Endothelial cell of umbilical vein (primary cell): Measurements from ENCODE around the gene RFX7. TPM values are rescaled to one million over a fixed set of nuclear protein-coding genes. Genes with fewer than 3 reads are reported as not detected.

Experiments
- BruUV-seq: library from RNA; stranded (reverse); fragments of 400-500 nt; replicated peaks from 2 replicates; lab custom pipeline; 2021; lab: Mats Ljungman, UMichigan
- CTCF ChIA-PET: fragments of 300-600, 350-600 bp; sonication (Branson Sonifier 250); formaldehyde crosslinking; loops from one replicate; lab custom pipeline; 2021; ENCODE audit warnings: antibody characterized with exemption, inconsistent platforms; lab: Charles Lee
- POLR2A ChIA-PET: fragments of 300-600, 350-600 bp; sonication (Branson Sonifier 250); formaldehyde crosslinking; loops from one replicate; lab custom pipeline; 2021; ENCODE audit warnings: antibody characterized with exemption, inconsistent platforms; lab: Charles Lee
- DNase-seq: peaks from one replicate; pipeline ENCODE4 v3.0.0-alpha.2; 2011; ENCODE audit warnings: low read depth, low spot score
- FAIRE-seq: peaks from 2 replicates; lab custom pipeline; 2011; peaks lifted over from hg19 to GRCh38; lab: Jason Lieb, UNC
- H2AFZ ChIP-seq: 2 replicates; pipeline ENCODE4 v1.6.0; 2012; ENCODE audit warnings: low read depth, low read length, control low read depth, inconsistent platforms
- H3K27ac ChIP-seq: 2 replicates; pipeline ENCODE4 v1.5.1; 2011; ENCODE audit warnings: low read depth, mild to moderate bottlenecking, control low read depth, low read length, moderate library complexity; ENCODE audit not compliant: insufficient read depth
- H3K27me3 ChIP-seq, 2 experiments: 2 replicates each; pipeline versions ENCODE4 v1.6.0 to v1.6.1; 2011; ENCODE audit warnings: low read length in 2 of 2, mixed read lengths in 1 of 2; ENCODE audit not compliant: control insufficient read depth in 2 of 2, insufficient read depth in 2 of 2
- H3K36me3 ChIP-seq, 2 experiments: 2 replicates in 1 of 2; 3 replicates in 1 of 2; pipeline ENCODE4 v1.5.1; 2011; ENCODE audit warnings: low read length in 2 of 2, mild to moderate bottlenecking in 1 of 2, moderate library complexity in 1 of 2; ENCODE audit not compliant: control insufficient read depth in 2 of 2, insufficient read depth in 2 of 2; ENCODE audit errors: extremely low read depth in 1 of 2
- H3K4me1 ChIP-seq: 3 replicates; pipeline ENCODE4 v1.5.1; 2011; ENCODE audit warnings: mild to moderate bottlenecking, low read length; ENCODE audit not compliant: control insufficient read depth, insufficient read depth; ENCODE audit errors: extremely low read depth
- H3K4me2 ChIP-seq: 2 replicates; pipeline ENCODE4 v1.6.1; 2011; ENCODE audit warnings: low read length, control low read depth, mixed read lengths; ENCODE audit not compliant: insufficient read depth
- H3K4me3 ChIP-seq, 3 experiments: fragments of 200-600 bp in 1 of 3; sonication (generic), shearing (Covaris generic) in 1 of 3; replicated peaks in 1 of 3; 2 replicates each; pipeline ENCODE4 v1.5.1; 2011 to 2016; ENCODE audit warnings: control low read depth in 3 of 3, low read length in 3 of 3, mild to moderate bottlenecking in 2 of 3, inconsistent platforms in 1 of 3, low read depth in 1 of 3, moderate library complexity in 1 of 3; ENCODE audit not compliant: insufficient read depth in 1 of 3
- H3K79me2 ChIP-seq: 2 replicates; pipeline ENCODE4 v1.6.0; 2012; ENCODE audit warnings: low read length, inconsistent platforms; ENCODE audit not compliant: control insufficient read depth, insufficient read depth
- H3K9ac ChIP-seq: replicated peaks from 2 replicates; pipeline ENCODE3; 2011; ENCODE audit warnings: low read length, control low read depth; ENCODE audit not compliant: insufficient read depth; ENCODE audit errors: extremely low read depth
- H3K9me1 ChIP-seq: replicated peaks from 3 replicates; pipeline ENCODE4 v1.6.0; 2011; ENCODE audit warnings: mild to moderate bottlenecking, low read length; ENCODE audit not compliant: control insufficient read depth, insufficient read depth; ENCODE audit errors: extremely low read depth
- H3K9me3 ChIP-seq: replicated peaks from 2 replicates; pipeline ENCODE4 v1.5.1; 2012; ENCODE audit warnings: low read length, inconsistent platforms; ENCODE audit not compliant: control insufficient read depth, insufficient read depth
- H4K20me1 ChIP-seq: replicated peaks from 2 replicates; pipeline ENCODE3; 2011; ENCODE audit warnings: mild to moderate bottlenecking, low read length; ENCODE audit not compliant: control insufficient read depth, insufficient read depth; ENCODE audit errors: extremely low read depth
- CTCF ChIP-seq, 2 donors: IDR thresholded peaks; 1 replicate in 1 of 2; 2 replicates in 1 of 2; pipeline ENCODE4 v1.5.1; 2011; ENCODE audit warnings: low read length in 2 of 2, mild to moderate bottlenecking in 2 of 2, moderate library complexity in 2 of 2, control low read depth in 1 of 2, inconsistent platforms in 1 of 2, low read depth in 1 of 2; ENCODE audit not compliant: insufficient read depth in 1 of 2; ENCODE audit errors: extremely low read depth in 1 of 2
- EZH2 ChIP-seq: IDR thresholded peaks from 2 replicates; pipeline ENCODE4 v1.6.1; 2012; ENCODE audit warnings: borderline replicate concordance, low read depth, mild to moderate bottlenecking, moderate library complexity, low read length, inconsistent platforms; ENCODE audit not compliant: severe bottlenecking
- FOS ChIP-seq: IDR thresholded peaks from 2 replicates; pipeline ENCODE4 v1.6.1; 2011; ENCODE audit warnings: mild to moderate bottlenecking, low read length, moderate library complexity, borderline replicate concordance; ENCODE audit not compliant: insufficient read depth
- GATA2 ChIP-seq: IDR thresholded peaks from 2 replicates; pipeline ENCODE4 v1.7.0; 2011; ENCODE audit warnings: low read depth, mild to moderate bottlenecking, moderate library complexity, mixed read lengths, low read length; ENCODE audit not compliant: insufficient read length, insufficient read depth
- JUN ChIP-seq: IDR thresholded peaks from 2 replicates; pipeline ENCODE4 v1.6.1; 2011; ENCODE audit warnings: borderline replicate concordance, low read depth; ENCODE audit not compliant: insufficient read length, insufficient read depth
- MYC ChIP-seq: IDR thresholded peaks from one replicate; pipeline ENCODE4 v1.6.1; 2011; ENCODE audit warnings: mild to moderate bottlenecking, low read depth, low read length
- POLR2A ChIP-seq: IDR thresholded peaks from 2 replicates; pipeline ENCODE4 v1.6.1; 2012; ENCODE audit warnings: low read depth, mild to moderate bottlenecking, control low read depth, low read length
- POLR2AphosphoS5 ChIP-seq: IDR thresholded peaks from 2 replicates; pipeline ENCODE4 v1.6.1; 2012; ENCODE audit warnings: low read depth, mild to moderate bottlenecking, control low read depth, low read length, moderate library complexity; ENCODE audit not compliant: insufficient read depth
- dilution Hi-C: fragments of 300-500 bp; cut with MboI; formaldehyde crosslinking; loops from one replicate; pipeline ENCODE4 v1.15.0; 2019; ENCODE audit warnings: low sequenced_read_pairs; ENCODE audit not compliant: extremely low pct_ligation_motif_present
- intact Hi-C: fragments of 100-400 bp; cut with micrococcal nuclease; formaldehyde crosslinking; loops from one replicate; pipeline ENCODE4 v1.10.0; 2022
- polyA plus RNA-seq, 4 experiments: library from polyadenylated mRNA; depleted of rRNA in 3 of 4; stranded (reverse) in 3 of 4; unstranded in 1 of 4; fragments of >200 nt; gene quantifications; 2 replicates each; pipeline versions ENCODE4 v1.2.1 to v1.2.3, GENCODE V29; 2011 to 2012; ENCODE audit warnings: missing spikeins in 1 of 4
- total RNA-seq: library from RNA; stranded (reverse); gene quantifications from 2 replicates; pipeline ENCODE4 v1.2.3, GENCODE V29; 2021
- TF ChIP-seq, protein P1 (sequence below): IDR thresholded peaks from 2 replicates; pipeline ENCODE4 v1.6.1; 2011; ENCODE audit not compliant: insufficient read depth, insufficient read length

RFX7 gene
- total and polyA plus RNA-seq, 2 donors (not counting 3 experiments of a cell fraction or from before 2014, with no cell fraction given) = 6.3 to 23.0 TPM

GRCh38 chr15:56148064-56148463, 95.6 kb downstream of the RFX7 start:
- Histone ChIP-seq H3K36me3 (no peaks in the 10 kb centered on the region), H2AFZ (no peak overlapping the region), H3K27me3 (no peaks in the 10 kb centered on the region), H4K20me1 (no peaks in the 10 kb centered on the region), H3K79me2 (peaks cover 22% of the 10 kb centered on the region), H3K27ac (no peak overlapping the region), H3K4me1 (no peaks in the 10 kb centered on the region), H3K9ac (no peak overlapping the region), H3K4me2 (no peak overlapping the region), H3K9me1 (no peaks in the 10 kb centered on the region), H3K4me3 (no peak overlapping the region), H3K9me3 (no peaks in the 10 kb centered on the region)
- CTCF ChIA-PET = interaction anchor here (0.9 kb wide), 1 partner anchor 15 kb away, joined by 3 read pairs; no protein-coding TSS in a partner anchor
- POLR2A ChIA-PET = no interaction called here
- DNase-seq (no peak), FAIRE-seq (no peak)
- no TSS peak for BruUV-seq
- intact Hi-C loops (no loop called here), dilution Hi-C loops (no loop called here)
- TF ChIP-seq, protein P1, sequence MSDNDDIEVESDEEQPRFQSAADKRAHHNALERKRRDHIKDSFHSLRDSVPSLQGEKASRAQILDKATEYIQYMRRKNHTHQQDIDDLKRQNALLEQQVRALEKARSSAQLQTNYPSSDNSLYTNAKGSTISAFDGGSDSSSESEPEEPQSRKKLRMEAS = no peak
- TF ChIP-seq FOS = no peak
- TF ChIP-seq CTCF (IDR thresholded peaks at IDR 0.05; ENCODE audit: extremely low read depth in 1 of 2, insufficient read depth in 1 of 2, low read depth in 1 of 2, low read length in 2 of 2) = no peak
- TF ChIP-seq EZH2 = no peak
- TF ChIP-seq POLR2A = no peak
- TF ChIP-seq POLR2AphosphoS5 = no peak
- TF ChIP-seq JUN = no peak
- no peak for TF ChIP-seq MYC
- TF ChIP-seq GATA2 = no peak
